NCI-H446 (cell line): ENCODE measurements around the gene TPCN1.
"Not testable (repeated sequence)": the region's sequence is repeated elsewhere in the genome, so short reads cannot be mapped to it uniquely, and the experiment has no call there.

Experiments
- DNase-seq, 2 experiments: peaks; one replicate each; lab custom pipeline; 2025; lab: John Stamatoyannopoulos, UW

Gene TPCN1

DNA sequence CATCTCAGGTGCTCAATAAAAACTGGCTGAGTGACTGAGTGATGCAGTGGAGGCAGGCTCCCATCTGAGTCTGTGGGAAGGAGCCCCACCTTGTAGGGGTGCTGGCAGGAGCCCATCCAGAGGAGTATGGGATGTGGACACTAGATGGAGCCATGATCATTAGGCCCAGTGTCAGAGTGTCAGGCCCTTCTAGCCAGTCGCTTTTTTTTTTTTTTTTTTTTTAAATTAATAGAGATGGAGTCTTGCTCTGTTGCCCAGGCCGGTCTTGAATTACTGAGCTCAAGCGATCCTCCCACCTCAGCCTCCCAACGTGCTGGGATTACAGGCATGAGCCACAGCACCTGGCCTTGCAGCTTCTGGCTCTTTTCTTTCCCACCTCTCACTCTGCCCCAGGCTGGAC, 24.3 kb upstream of the TPCN1 start:
- DNase-seq: peak; percentile 38 to 69

- DNase-seq: no peak
These were observed 23.7 kb upstream of the TPCN1 start for GRCh38 chr12:113197518-113198077.

GRCh38 chr12:113198296-113198695, 23.0 kb upstream of the TPCN1 start:
- DNase-seq: no peak

DNA sequence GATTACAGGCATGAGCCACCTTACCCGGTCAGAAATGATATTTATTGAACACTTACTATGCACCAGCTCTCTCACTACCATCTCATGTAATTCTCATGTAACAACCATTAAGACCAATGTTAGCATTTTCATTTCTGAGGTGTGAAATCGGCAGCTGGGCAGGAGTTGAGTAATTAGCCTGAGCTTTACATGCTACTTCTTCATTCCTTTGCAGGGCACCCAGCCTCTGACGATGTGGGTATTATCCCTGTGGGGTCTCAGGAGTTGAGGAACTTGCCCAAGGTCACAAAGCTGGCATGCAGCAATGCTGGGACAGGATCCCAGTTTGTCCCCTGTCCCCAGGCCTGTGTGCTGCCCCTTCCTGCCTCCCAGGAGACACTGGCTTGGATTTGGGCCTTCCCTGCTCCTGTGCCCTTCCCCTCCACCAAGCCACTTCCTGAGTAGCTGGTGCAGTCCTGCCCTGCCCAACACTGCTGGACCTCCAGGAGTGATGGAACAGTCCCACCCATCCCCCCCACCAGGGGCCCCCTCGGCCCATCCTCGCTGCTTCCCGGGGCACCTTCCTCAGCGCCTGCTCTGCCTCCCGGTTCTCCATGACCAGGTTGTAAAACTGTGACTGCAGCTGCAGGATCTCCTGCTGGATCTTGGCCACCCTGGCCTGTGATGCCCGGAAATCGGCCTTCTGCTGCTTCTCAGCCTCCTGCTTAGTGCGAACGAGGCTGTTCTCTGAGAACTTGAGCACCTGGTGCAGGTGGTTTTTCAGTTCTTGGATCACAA, 21.1 kb upstream of the TPCN1 start:
- no peak for DNase-seq

DNA sequence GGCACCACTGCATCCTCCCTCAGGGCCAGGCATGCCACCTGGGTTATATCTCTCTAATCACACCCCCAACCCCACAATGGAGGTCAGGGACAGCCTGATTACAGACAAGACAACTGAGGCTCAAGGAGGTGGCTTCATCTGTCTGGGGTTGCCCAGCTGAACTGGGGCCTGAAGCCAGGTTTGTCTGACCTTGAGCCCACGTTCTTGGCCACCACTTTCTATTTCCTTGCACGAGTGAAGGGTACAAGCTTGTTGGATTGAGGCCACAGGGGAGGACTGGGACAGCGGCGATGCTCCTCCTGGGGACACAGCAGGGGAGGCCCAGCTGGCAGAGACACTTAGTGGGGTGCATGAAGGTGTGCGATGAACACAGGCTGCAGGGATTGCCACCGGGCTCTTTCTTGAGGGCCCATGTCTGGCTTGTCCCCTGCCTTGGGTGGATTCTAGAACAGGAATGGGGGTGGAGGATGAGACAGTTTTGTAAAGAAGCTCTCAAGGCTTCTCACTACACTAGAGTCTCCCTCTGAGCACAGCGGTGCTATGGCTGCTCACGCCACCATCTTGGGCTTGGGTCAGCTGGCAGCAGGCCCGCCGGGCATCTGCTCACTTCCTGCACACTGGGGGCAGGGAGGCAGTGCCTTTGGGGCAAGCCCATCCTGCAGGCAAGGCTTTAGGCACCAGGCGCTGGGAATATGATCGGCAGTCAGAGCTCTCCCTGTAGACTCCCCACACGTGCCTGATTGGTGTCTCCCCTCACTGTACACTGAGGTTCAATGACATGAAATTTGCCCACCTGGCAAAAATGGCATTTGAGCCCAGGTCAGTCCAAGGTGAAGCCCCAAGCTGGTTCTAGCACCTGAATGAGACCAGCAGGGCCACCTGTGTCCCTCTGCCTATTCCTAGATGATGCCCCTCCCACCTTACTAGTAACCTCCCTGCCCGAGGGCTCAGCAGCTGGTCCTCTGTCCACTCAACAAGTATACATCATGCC, 19.8 kb upstream of the TPCN1 start:
- peak in 1 of 2 experiments; percentile 18 for DNase-seq

DNA sequence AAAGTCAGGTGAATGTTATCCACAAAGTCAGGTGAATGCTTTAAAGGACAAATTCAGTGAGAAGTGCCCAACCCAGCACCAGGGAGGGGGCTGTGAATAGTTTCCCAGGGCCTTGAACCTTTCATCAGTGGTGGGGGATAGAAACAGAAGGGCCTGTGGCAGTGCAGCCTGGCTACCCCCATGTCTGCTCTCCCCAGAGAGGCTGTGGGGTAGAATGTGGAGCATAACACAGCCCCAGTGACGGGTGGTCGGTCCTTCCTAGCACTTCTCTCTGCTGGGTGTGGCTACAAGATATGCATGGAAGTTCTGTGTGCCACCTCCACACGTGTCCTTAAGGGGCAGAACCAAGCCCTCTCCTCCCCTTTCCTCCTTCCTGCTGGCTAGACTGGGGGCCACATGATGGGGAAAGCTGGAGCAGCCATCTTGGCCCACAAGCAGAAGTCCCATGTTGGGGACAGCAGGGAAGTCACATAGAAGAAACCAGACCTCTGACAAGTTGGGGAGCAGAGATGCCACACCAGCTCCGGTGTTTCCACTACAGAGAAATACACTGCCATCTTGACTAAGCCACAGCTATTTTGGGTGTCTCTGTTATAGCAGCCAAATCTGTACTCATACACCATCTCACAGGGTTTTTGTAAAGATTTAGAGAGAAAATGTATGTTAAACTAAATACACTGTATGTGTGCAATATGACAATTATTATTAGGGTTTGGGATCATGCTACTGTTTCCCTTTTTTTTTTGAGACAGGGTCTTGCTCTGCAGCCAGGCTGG, 18.8 kb upstream of the TPCN1 start:
- no peak for DNase-seq

DNA sequence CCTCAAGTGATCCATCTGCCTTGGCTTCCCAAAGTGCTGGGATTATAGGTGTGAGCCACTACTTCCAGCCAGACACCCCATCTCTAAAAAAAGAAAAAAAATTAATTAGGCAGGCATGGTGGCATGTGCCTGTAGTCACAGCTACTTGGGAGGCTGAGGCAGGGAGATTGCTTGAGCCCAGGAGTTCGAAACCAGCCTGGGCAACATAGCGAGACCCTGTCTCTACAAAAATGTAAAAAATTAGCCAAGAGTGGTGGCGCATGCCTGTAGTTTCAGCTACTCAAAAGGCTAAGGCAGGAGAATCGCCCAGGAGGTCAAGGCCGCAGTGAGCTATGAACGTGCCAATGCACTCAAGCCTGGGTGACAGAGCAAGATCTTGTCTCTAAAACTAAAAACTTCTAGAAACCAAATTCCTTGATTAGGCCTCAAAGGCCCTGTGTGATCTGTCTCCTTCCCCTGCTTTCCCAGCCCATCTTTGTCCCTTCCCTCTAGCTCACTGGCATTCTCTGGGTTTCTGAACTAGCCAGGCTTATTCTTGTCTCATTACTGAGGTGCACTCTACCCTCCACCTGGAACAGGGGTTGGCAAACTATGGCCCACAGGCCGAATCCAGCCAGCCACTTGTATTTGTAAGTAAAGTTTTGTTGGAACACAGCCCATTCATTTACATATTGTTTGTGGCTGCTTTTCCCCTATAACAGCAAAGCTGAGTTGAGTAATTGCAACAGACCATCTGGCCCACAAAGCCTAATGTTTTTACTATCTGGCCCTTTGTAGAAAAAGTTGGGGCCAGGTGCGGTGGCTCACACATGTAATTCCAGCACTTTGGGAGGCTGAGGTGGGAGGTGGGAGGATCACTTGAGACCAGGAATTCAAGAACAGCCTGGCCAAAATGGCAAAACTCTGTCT, 17.2 kb upstream of the TPCN1 start:
- DNase-seq: no peak

- no peak for DNase-seq
These were observed 16.5 kb upstream of the TPCN1 start for GRCh38 chr12:113204804-113205203.

- DNase-seq: not testable (repeated sequence)
These were observed 14.5 kb upstream of the TPCN1 start for GRCh38 chr12:113206802-113207201.

DNA sequence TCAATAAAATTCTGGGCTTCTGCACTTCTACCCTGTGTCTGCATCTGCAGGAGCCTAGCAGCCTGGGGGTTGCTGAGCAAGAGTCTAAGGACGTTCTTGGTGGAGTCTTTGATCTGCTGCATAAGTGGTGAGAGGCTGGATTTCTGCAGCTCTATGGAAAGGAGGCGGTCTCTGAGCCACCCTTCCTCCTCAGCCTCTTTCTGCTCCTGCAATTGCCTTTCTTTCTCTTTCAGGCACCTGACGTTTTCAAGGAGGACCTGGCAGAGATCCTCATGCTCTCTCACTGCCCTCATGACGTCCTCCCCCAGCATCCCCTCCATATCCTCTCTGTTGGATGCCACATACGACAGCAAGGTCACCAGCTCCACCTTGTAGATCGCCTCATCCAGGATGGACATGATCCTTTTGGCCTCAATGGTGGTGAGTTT, 13.6 kb upstream of the TPCN1 start:
- DNase-seq: no peak

- DNase-seq: no peak
These were observed 13.0 kb upstream of the TPCN1 start for GRCh38 chr12:113208041-113208934.

- no peak for DNase-seq
These were observed 10.1 kb upstream of the TPCN1 start for GRCh38 chr12:113211160-113211559.

DNA sequence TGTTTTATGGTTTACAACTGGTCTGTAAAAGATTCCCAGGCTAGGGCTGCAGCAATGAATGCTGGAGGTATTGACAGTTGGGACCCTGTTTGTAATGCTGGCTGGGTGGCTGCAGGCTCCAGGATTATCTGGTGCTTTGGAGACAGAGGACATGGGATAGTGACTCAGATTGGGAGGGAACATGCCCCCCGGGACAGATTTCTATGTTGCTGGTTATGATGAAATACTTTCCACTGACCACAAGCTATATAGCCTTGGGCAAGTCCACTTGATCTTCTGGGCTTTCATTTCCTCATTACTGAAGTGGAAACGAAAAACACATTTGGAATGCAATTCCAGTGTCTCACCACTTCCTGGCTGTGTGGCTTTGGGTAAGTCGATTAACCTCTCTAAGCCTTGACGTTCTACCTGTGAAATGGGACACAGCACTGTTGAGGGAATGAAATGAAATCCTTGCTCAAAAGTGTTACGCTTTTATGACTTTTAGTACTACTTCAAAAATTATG, 6.3 kb upstream of the TPCN1 start:
- DNase-seq: no peak

DNA sequence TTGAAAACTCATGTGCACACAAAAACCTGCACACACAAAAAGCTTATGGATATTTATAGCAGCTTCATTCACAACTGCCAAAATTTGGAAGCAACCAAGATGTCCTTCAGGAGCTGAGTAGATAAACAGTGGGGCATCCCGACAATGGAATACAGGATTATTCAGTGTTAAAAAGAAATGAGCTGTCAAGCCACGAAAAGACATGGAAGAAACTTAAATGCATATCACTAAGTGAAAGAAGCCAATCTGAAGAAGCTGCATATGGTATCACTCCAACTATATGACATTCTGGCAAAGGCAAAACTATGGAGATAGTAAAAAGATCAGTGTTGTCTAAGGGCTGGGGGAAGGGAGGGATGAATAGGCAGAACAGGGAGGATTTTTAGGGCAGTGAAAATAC, 5.2 kb upstream of the TPCN1 start:
- no peak for DNase-seq

GRCh38 chr12:113220593-113221180, 577 bp upstream of the TPCN1 start:
- no peak for DNase-seq

- no peak for DNase-seq
These were observed 899 bp downstream of the TPCN1 start for GRCh38 chr12:113221997-113222729.

DNA sequence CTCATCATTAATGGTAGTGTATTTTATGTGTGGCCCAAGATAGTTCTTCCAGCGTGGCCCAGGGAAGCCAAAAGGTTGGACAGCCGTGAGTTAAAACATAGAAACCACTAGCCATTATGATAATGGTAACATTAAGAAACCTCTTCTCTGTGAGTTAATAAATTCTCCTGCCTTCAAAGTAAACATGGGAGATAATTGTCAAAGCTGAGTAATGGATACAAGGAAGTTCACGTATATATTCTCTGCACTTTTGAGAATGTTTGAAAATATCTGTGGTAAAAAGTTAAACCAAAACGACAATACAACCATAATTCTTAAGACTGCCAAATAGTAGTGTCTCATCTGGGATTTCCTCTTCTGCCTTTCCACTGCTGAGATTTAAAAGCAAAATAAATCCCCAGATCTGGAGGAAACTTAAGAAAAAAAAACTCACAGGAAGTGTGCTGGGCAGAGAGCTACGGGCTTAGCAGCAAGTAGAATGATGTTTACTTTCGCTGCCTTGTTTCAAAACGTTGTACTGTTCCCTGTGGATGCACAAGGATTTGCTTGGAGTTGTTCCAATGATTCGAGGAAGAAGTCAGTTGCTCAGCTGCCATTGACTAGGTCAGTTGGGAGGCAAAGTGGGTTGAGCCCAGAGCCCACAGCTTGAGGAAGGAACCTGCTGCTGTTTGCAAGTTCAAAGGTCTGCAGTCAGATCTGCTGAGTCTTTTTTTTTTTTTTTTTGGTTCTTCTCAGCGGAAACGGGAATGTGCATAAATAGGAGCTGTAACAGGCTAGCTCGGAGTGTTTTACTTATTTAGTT, 1.7 kb downstream of the TPCN1 start:
- peak in 1 of 2 experiments; percentile 86 for DNase-seq

DNA sequence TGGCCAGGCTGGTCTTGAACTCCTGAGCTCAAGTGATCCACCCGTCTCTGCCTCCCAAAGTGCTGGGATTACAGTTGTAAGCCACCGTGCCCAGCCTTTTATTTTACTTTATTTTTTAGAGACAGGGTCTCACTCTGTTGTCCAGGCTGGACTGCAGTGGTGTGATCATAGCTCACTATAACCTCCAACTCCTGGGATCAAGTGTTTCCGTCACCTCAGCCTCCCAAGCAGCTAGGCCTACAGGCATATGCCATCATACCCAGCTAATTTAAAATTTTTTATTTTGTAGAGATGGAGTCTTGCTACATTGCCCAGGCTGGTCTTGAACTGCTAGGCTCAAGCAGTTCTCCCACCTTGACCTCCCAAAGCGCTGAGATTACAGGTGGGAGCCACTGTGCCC, 3.7 kb downstream of the TPCN1 start:
- DNase-seq: no peak
